Type B pancreatic cell (in vitro differentiated cells): ENCODE data around the gene OPA1. TPM values are rescaled to one million over a fixed set of nuclear protein-coding genes. Genes with fewer than 3 reads are reported as not detected.
A peak's percentile ranks its signal among the peaks of the same experiment; 100 is the strongest.

ENCODE experiments used
- DNase-seq: peaks from one replicate; pipeline ENCODE4 v3.0.0; 2021; ENCODE audit warnings: mixed read lengths; ENCODE audit not compliant: unreplicated experiment; ENCODE audit errors: extremely low spot score
- H3K27ac Mint-ChIP-seq: 2 replicates; pipeline ENCODE4 v1.8.0; 2021; ENCODE audit warnings: mild to moderate bottlenecking, mixed read lengths
- H3K27me3 Mint-ChIP-seq: 2 replicates; pipeline ENCODE4 v1.8.0; 2021; ENCODE audit warnings: mixed read lengths
- H3K36me3 Mint-ChIP-seq: 2 replicates; pipeline ENCODE4 v1.8.0; 2021; ENCODE audit warnings: mixed read lengths
- H3K4me1 Mint-ChIP-seq: one replicate; pipeline ENCODE4 v1.8.0; 2021; ENCODE audit warnings: mixed read lengths; ENCODE audit not compliant: unreplicated experiment
- H3K4me3 Mint-ChIP-seq: 2 replicates; pipeline ENCODE4 v1.8.0; 2021; ENCODE audit warnings: mild to moderate bottlenecking, mixed read lengths
- H3K9me3 Mint-ChIP-seq: 2 replicates; pipeline ENCODE4 v1.8.0; 2021; ENCODE audit warnings: mixed read lengths
- CTCF ChIP-seq: fragments of 200-600 bp; sonication (generic); conservative IDR thresholded peaks from 2 replicates; pipeline ENCODE4 v1.5.0; 2021; ENCODE audit warnings: antibody characterized with exemption, mild to moderate bottlenecking
- total RNA-seq: library from RNA; stranded (reverse); gene quantifications from 2 replicates; pipeline ENCODE4 v1.2.1, GENCODE V29; 2021; ENCODE audit warnings: low replicate concordance

The OPA1 gene
- total RNA-seq, 1 donor from 2014 or later = 57.7 TPM

- H3K4me3 Mint-ChIP-seq = no peak overlapping the region
- TF ChIP-seq CTCF = no peak
Measured at GRCh38 chr3:193710286-193711165, 117.5 kb downstream of the OPA1 start.

GRCh38 chr3:193711166-193711485 lies 118.1 kb downstream of the OPA1 start:
- no peak for DNase-seq
- no peaks in the 10 kb centered on the region for H3K27me3 Mint-ChIP-seq
- H3K27ac Mint-ChIP-seq = peak overlapping the region; percentile 29

More at GRCh38 chr3:193710286-193711165, 117.5 kb downstream of the OPA1 start:
- Mint-ChIP-seq H3K4me1 (peaks cover 18% of the 10 kb centered on the region), H3K9me3 (peaks cover 12% of the 10 kb centered on the region), H3K27ac (peak overlapping the region; percentile 29), H3K27me3 (no peaks in the 10 kb centered on the region), H3K36me3 (peaks cover 17% of the 10 kb centered on the region)
- DNase-seq = no peak

GRCh38 chr3:193711523-193711963 lies 118.5 kb downstream of the OPA1 start:
- peaks cover 13% of the 10 kb centered on the region for H3K9me3 Mint-ChIP-seq
- no peak overlapping the region for H3K4me3 Mint-ChIP-seq
- H3K27me3 Mint-ChIP-seq = no peaks in the 10 kb centered on the region
- peak overlapping the region; percentile 35 for H3K27ac Mint-ChIP-seq
- H3K4me1 Mint-ChIP-seq = peaks cover 18% of the 10 kb centered on the region
- peaks cover 17% of the 10 kb centered on the region for H3K36me3 Mint-ChIP-seq
- no peak for DNase-seq
- no peak for TF ChIP-seq CTCF

More at GRCh38 chr3:193711166-193711485, 118.1 kb downstream of the OPA1 start:
- no peak for TF ChIP-seq CTCF
- peaks cover 13% of the 10 kb centered on the region for H3K9me3 Mint-ChIP-seq
- H3K4me1 Mint-ChIP-seq = peaks cover 18% of the 10 kb centered on the region
- H3K36me3 Mint-ChIP-seq = peaks cover 17% of the 10 kb centered on the region
- no peak overlapping the region for H3K4me3 Mint-ChIP-seq

GRCh38 chr3:193711964-193712598 lies 119.1 kb downstream of the OPA1 start:
- H3K4me3 Mint-ChIP-seq = no peak overlapping the region
- H3K27ac Mint-ChIP-seq = peak overlapping the region; percentile 35
- peaks cover 17% of the 10 kb centered on the region for H3K36me3 Mint-ChIP-seq
- no peaks in the 10 kb centered on the region for H3K27me3 Mint-ChIP-seq
- TF ChIP-seq CTCF = no peak
- H3K9me3 Mint-ChIP-seq = peaks cover 13% of the 10 kb centered on the region
- H3K4me1 Mint-ChIP-seq = peaks cover 18% of the 10 kb centered on the region
- no peak for DNase-seq

- peaks cover 18% of the 10 kb centered on the region for H3K4me1 Mint-ChIP-seq
- no peak for DNase-seq
- no peak overlapping the region for H3K4me3 Mint-ChIP-seq
- peaks cover 13% of the 10 kb centered on the region for H3K9me3 Mint-ChIP-seq
- H3K27ac Mint-ChIP-seq = no peak overlapping the region
- peaks cover 11% of the 10 kb centered on the region for H3K36me3 Mint-ChIP-seq
- no peaks in the 10 kb centered on the region for H3K27me3 Mint-ChIP-seq
- no peak for TF ChIP-seq CTCF
Measured at GRCh38 chr3:193712938-193713337, 119.9 kb downstream of the OPA1 start.
